Stimulated activated CD8-positive, alpha-beta memory T cell treated with anti-CD3 and anti-CD28 coated beads, Interleukin-4, amount 100 ng/mL, for 48 hours (primary cell): ENCODE results near the gene SLC4A1.
A peak's percentile ranks its signal among the peaks of the same experiment; 100 is the strongest.

Experiments
- DNase-seq: peaks from one replicate; pipeline ENCODE4 v3.0.0-alpha.2; 2020

The SLC4A1 gene

DNA sequence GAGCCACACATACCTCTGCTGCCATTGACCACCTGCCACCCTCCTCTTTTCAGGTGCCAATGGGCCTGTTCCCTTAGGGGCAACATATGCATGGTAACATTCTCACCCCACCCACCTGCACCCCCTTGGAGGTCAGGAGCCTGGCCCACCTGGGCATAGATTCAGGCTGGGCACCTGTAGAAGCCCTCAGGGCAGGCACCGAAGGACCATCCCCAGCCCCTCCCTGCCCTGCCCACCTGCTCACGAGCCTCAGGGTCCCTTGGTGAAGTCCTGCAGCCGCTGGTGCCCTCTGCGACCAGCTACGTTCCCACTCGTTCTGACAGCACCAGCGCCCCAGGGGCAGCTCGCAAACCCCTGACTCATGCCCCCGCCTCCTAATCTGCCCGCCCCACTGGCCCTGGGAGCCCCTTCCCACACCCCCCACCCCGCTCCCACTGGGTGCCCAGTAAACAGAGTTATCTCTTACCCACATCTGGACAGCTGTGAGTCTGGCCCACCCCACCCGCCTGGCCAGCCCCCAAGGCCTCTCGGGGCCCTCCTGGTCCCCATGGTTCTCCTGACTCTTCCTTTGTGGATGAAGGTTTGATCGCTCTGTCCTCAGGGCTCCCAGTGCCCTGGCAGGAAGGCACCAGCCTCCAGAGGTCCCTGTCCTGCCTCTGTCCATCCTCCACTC lies at the start of gene SLC4A1:
TSS of gene SLC4A1 (minus strand) at position 318 of the 673 bp plus-strand sequence. CDS start 5,269 bp downstream, outside the sequence.
- DNase-seq, result no peak

DNA sequence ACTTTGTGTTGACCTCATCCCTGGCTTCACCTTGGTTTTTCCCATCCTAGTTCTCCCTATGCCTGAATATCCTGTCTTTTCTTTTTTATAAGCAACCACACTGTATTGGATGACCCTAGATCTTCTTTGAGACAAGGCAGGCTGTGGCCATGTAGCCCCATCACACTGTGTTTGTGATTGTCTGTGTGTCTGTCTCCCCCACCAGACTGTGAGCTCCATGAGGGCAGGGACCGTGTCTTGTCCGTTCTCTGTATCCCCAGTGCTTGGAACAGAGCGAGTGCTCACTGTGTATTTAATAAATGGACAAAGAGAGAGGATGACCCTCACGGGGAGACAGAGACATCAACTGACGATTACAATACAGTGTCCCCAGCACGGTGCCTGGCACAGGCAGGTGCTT lies 49.6 kb upstream of the SLC4A1 start:
- no peak for DNase-seq

DNA sequence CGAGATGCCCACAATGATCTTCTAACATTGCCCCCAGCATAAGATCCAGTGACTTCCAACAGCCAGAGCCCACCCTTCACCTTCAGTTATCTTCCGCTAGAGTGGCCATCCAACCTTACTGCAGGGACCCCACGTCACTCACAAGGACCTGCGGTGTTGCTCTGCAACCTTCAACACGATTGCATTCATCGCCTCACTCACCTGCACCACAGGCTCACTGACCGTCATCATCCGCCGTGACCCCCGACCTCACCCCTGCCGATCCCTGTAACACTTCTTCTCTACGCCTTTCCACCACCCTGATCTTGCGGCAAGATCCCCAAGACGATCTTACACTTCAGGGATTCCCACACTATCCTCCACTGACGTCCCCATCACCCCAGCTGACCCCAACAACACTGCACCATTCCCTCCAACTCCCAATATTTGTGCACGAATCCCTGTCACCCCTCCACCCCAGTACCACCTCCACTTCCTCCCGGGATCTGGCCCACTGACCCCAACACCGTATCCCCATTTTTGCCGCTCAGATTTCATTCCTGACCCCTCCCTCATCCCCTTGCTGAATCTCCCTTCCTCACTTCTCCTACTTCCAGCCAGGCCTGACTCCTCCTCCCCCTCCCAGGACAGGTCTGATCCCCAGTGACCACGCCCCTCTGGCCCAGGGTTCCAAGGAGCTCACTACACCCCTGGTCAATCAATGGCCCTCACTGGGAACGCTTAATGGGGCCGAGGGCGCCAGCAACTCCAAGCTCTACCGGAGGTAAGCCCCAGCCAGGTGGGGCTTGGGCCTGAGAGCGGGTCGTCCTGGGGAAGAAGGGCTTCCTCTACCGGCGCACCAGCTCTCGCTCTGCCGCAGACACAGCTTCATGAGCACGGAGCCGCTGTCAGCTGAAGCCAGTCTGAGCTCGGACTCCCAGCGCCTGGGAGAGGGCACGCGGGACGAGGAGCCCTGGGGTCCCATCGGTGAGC lies 48.1 kb upstream of the SLC4A1 start:
- DNase-seq, result no peak

DNA sequence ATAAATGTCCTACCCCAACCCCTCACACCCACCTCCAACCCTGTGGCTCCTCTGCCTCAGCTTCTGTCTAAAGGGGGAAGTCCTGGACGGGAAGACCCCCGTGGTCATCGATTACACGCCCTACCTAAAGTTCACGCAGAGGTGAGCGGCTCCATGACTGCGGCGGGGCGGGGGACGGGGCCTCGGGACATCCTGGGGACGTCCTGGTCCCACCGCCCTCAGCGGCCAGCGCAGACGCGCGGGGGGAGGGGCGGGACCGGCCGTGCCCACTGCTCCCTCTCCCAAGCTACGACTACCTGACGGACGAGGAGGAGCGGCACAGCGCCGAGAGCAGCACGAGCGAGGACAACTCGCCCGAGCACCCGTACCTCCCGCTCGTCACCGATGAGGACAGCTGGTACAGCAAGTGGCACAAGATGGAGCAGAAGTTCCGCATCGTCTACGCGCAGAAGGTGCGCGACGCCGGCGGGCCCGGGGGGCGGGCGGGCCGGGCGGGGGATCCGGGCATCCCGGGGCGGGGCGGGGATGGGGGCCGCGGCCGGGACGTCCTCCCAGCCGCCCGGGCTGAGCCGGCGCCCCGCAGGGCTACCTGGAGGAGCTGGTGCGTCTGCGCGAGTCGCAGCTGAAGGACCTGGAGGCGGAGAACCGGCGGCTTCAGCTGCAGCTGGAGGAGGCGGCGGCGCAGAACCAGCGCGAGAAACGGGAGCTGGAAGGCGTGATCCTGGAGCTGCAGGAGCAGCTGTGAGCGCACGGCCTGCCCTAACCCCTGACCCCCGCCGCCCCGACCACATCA lies 47.1 kb upstream of the SLC4A1 start:
- peak; percentile 70 for DNase-seq

DNA sequence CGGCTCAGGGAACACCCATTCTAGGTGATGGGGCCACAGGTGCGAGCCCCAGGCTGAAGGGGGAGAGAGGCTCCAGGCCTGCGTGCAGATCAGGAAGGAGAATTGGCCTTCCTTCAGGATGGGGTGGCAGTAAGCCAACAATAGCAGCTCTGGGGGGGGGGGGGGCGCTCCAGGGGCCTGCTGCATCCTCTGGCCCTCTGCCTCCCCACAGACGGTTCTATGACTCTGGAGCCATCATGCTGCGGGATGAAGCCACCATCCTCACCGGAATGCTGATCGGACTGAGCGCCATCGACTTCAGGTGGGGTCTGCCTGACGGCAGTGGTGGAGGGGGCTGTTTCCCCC lies 46.6 kb upstream of the SLC4A1 start:
- DNase-seq, result no peak

DNA sequence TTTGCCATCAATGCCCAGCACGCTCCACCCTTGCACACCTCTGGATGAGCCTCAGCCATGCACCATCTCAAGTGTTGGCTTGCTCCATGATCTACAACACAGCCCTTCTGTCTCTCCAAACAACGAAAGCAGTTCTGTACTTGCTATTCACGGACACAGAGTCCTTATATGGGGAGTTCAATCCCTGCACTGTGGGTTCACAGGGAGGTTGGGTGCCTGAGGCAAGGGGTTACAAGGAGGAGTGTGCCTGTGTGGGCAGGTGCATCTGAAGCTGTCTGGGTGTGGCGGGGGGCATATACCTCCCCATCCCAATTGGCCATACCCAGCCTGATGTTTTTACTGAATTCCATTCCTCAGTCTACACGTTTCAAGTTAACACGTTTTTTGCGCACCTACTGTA lies 46.1 kb upstream of the SLC4A1 start:
- DNase-seq, result no peak

DNA sequence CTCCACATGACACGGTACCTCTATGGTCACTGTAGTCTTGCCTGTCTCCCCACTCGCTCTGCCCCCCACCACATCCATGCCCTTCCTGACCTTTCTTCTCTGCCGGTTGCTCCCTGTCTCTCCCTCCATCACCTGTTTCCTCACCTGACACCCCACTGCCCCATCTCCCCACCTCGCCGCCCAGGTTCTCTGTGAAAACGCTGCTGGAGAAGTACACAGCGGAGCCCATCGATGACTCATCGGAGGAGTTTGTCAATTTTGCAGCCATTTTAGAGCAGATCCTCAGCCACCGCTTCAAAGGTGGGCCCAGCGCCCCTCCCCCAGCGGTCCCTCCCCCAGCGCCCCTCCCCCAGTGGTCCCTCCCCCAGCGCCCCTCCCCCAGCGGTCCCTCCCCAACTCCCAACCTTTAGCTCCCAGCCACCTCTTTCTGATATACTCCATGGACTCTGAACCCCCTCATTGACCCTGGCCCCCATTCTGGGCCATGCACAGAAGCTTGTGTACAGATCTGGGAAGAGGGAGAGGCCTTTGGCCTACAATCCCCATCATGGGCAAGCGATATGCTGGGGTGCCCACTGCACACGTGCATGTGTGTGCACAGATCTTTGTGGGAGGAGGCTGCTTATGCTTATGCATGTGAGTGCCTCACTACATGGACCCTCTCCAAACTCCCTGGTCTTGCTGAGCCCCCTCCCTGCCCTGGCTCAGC lies 44.6 kb upstream of the SLC4A1 start:
- no peak for DNase-seq

DNA sequence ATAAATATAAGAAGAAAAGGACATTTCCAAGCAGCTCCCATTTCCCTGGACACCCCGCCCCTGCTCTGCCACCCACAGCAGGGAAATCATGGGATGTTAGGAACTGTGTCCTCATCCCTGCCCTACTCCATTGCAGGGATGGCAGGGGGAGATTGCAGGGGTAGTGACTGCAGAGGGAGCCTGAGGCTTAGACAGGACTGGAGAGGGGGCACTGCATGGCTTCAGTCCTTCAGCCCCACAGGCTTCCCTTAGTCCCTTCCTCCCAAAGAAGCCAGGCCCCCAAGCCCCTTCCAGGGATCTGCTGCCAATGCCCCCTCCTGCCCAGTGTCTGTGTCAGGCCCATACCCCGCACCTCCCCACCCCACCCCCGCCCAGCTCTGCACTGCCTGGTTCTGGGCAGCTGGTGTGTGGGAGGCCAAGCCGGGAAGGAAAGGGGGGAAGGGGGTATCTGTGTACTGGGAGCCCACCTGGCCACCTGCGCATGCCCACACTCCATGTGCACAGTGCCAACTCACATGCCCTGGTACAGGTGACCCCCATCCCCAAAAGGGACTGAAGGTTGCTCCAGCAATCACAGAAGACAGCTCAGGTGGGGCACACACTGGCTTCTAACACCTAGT lies 43.7 kb upstream of the SLC4A1 start:
- no peak for DNase-seq

DNA sequence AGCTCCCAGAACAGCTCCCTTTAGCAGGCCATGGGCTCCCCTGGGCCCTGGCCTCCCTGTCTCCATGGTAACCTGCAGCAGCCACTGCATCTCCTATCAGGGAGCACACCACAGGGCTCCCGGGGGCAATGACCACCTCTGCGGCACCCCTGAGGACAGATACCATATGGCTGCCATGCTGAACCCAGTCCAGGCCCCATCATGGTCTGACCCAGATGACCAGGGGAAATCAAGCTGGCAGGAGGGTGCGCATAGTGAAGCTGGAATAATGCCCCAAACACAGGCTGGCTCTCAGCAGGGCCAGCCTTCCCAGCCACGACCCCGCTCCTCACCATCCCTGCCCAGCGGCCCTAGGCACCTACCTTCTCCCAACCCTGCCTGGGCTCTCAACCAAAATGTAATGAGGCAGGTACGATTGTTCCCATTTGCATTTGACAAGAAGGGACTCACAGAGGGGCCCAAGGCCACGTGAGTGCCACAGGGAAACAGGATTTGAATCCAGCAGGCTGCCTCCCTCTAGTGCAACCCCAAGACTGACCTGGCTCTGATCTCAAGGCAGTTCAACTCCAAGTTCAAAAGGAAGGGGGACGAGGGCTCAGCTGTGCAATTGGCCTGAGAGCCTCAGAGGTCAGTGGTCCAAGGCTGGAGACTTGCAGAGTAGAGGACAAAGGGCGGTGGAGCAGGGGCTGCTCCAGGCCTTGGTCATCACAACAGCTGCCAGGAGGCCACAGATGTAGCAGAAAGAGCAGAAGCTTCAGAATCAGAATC lies 42.9 kb upstream of the SLC4A1 start:
- DNase-seq, result no peak

DNA sequence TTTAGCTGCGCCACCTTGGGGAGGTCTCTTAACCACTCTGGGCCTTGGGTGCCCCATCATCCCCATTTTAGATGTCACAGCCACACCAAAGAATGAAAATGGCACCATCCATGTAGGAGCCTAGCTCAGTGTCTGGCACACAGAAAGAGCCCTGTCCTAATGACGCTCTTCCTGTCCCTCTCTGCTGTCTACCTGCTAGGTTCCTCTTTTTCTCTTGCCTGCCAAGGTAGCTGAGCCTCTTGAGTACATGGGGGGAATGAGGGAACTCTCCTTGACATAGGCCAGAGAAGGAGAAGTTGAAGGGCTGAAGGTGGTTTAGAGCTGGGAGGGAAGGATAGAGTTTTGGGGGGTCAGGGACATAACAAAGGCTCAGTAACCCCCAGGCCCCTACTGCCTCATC lies 42.3 kb upstream of the SLC4A1 start:
- no peak for DNase-seq

DNA sequence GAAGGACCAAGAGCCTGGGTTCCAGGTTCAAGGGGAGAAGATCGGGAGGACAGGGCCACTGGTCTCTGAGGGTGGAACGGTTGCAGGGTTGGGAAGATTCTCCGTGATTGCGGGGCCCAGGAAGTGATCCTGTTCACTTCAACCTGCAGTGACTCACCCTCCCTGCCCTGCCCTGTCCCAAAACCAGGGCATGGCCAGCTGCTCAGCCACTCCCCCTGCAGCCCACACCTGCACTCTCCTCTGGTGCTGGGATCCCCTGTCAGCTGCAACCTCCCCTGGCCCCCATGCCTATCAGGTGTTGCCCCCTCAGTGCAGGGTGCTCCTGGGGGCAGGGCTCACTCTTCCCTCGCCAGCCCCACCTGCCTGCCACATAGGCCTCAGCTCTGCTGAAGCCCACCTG lies 41.5 kb upstream of the SLC4A1 start:
- no peak for DNase-seq

DNA sequence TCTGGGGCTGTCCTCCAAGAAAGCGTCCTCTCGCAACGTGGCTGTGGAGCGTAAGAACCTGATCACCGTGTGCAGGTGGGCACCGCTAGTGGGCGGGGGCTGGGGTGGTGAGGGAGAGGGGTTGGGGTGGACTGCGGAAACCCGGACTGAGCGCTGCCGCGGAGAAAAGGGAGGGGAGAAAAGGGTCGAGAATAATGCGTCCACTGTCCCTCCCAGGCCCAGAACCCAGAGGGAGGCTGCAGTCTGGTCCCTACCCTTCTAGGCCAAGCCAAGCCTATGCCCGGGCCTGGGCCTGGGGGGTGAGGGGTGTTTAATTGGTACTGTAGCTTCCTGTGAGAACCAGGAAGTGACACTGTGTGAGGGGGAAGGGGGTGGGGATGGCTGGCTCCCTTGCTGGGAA lies 40.9 kb upstream of the SLC4A1 start:
- no peak for DNase-seq

DNA sequence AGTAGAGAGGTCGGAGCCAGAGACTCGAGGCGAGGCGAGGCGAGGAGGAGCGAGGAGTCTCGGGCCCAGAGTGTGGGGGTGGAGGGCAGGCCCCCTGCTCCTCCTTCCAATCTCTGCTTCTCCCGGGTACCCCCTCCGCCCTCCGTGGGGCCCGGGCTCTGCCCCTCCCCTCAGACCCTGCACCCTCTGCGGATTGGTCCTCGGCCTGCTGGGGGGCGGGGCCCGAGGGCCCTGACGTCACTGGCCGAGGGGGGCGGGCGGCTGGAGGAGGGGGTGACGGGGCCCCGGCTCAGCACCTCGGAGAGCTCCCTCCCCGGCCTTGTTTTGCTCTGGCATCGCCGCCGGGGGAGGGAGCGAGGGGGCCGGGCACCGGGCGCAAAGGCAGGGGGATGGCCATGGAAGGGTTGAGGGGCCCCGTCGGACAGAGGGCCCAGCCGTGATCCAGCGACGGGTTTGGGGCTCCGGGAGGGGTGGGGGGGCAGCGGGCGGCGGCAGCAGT lies 40.4 kb upstream of the SLC4A1 start, which contains the start of gene RUNDC3A:
TSS of gene RUNDC3A (plus strand) at position 282 of the 499 bp plus-strand sequence. CDS start 232 bp downstream, outside the sequence.
- peak; percentile 94 for DNase-seq

DNA sequence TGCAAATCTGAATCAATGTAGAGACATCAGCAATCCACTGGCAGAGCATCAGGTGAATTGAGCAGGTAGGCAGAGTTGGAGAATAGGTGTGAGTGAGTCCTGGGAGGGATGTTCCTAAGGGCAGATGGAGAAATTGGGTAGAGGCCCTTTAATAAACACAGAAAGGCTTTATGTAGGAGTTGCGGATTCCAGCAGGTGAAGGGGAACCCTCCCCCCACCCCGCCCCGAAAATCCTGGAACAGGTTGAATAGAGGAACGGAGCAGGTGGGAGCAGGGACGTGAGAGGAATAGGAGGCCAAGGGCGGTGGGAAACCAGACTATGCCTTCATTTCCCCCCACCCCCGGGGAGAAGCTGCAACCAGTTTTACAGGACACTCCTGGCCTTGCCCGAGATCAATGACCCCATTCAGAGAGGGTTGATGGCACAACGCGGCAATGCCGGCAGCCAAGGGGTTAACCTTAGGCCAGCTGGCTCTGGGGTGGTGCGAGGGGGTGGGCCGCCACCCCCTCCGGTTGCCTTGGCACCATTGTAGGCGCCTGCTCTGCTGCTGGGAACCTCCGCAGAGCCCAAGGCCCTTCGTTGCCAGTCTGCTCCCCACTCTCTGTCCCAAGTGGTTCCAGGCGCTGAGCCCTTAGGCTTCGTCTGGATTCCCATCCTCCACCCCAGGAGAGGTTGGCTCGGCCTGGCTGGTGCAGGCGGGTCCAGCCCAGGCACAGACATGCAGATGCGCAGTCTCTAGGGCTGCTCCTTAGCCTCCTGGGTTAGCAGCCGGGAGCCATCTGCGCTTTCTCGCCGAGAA lies 39.7 kb upstream of the SLC4A1 start:
- no peak for DNase-seq

DNA sequence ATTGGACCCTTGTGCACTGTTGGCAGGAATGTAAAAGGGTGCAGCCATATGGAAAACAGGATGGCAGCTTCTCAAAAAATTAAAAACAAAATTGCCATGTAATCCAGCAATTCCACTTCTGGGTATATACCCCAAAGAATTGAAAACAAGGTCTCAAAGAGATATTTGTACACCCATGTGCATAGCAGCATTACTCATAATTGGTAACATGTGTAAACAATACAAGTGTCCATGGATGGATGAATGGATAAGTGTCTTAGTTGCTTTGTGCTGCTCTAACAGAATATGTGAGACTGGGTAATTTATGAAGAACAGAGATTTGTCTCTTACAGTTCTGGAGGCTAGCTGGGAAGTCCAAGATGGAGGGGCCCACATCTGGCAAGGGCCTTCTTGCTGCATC lies 36.7 kb upstream of the SLC4A1 start:
- no peak for DNase-seq

DNA sequence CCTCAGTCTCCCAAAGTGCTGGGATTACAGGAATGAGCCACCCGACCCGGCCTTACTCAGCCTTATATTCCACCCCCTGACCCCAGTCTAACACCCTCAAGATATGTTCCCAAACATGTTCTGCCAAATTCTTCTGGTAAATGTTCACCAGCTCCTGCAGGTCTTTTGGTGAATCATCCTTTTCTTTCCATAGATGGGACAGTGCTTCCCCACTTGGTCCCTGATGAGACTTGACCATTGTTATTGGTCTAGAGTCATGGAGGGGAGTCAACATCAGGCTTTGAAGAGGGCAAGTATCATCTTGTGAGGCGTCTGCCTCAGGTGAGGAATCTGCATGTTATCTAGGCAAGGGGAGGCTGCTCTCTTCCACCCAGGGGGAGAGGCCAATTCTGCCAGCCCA lies 30.0 kb upstream of the SLC4A1 start:
- no peak for DNase-seq

DNA sequence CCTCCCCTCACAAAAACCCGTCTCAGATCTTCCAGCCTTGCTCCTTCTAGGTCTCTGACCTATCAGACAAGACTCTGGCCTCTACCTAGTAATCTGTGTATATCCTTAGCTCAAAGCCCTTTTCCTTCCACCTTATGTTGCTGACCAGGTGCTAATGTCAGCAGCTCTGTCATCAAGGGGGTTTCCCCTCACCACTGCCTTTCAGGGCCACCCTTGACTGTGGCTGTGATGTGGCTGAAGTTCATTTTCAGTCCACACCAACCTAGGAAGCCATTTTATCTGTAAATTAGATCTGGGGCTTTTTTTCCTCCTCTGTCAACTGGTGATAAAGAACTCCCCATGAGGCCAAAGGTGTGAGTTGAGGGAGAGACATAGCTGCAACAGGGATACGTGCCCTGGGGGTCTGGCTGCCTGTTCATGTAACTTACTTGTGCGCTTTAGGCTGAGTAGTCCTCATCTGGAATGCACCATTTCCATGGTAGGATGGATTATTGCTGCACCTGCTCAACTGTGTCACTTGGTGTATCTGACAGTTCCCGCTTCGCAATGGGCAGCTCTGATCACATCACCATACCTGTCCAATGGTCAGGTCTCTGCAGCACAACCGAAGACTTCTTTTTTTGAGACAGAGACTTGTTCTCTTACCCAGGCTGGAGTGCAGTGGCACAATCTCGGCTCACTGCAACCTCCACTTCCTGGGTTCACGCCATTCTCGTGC lies 25.7 kb upstream of the SLC4A1 start:
- no peak for DNase-seq

DNA sequence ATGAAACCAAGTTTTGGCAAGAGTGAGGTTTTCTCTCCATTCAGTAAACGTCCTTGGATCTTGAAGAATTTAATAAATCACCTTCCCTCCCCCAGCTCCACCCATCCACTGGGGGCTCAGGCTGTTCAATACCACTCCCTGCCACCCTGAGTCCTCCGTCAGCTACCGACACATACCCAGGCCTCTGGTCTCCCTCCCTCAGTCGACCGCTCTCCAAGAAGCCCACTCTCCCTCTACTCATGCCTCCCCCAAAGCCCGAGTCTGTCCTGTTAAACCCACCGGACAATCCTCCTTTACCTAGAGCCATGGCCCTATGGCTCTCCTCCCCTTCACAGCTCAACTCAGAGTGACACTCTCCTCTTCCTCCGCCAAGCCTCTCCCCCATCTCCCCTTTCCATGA lies 19.7 kb upstream of the SLC4A1 start:
- DNase-seq, result no peak

DNA sequence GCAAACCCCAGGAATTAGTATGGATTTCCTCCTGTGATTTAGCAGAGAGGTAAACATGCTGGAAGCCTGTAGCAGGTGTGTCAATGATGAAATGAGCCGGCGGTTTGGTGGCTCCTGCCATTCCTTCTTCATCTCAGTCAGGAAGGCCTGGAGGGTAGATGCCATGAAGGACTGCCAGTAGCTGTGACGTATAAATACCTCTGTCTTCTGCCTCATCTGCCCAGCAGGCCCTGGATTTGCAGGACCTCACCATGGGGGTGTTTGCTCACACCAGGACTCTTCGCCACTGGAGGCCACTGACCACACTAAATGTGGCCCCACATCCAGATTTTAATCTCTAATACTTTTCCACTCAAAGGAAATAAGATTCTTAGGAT lies 16.1 kb upstream of the SLC4A1 start:
- DNase-seq, result no peak
